SK-N-SH treated with all-trans-retinoic acid at 6 μM for 48 hours (cell line): ENCODE measurements around the gene FAM83C.

Experiments
- ARNTL ChIP-seq: fragments of 450-650 bp; formaldehyde crosslinking; IDR thresholded peaks from 2 replicates; pipeline ENCODE4 v1.5.0; 2020; ENCODE audit warnings: low read depth, mild to moderate bottlenecking, moderate library complexity, borderline replicate concordance
- ESRRG ChIP-seq: fragments of 250-450 bp; sonication (Bioruptor Pico); IDR thresholded peaks from 2 replicates; pipeline ENCODE4 v1.6.1; 2021; ENCODE audit warnings: mild to moderate bottlenecking
- GLIS3 ChIP-seq: fragments of 250-450 bp; sonication (Bioruptor Pico); IDR thresholded peaks from 2 replicates; pipeline ENCODE4 v1.5.0; 2020; ENCODE audit warnings: mild to moderate bottlenecking, moderate library complexity
- ISL1 ChIP-seq: fragments of 250-450 bp; sonication (Bioruptor Pico); IDR thresholded peaks from 2 replicates; pipeline ENCODE4 v2.1.2; 2022; ENCODE audit warnings: mild to moderate bottlenecking, moderate library complexity
- PATZ1 ChIP-seq: fragments of 250-450 bp; sonication (Bioruptor Pico); IDR thresholded peaks from 2 replicates; pipeline ENCODE4 v1.8.0; 2020; ENCODE audit warnings: mild to moderate bottlenecking, moderate library complexity, borderline replicate concordance
- RARB ChIP-seq: fragments of 250-450 bp; sonication (Bioruptor Pico); IDR thresholded peaks from 2 replicates; pipeline ENCODE4 v1.8.0; 2021; ENCODE audit warnings: mild to moderate bottlenecking, moderate library complexity
- TOX ChIP-seq: fragments of 250-450 bp; sonication (Bioruptor Pico); IDR thresholded peaks from 2 replicates; pipeline ENCODE4 v1.8.0; 2021; ENCODE audit warnings: mild to moderate bottlenecking, moderate library complexity, borderline replicate concordance
- TSHZ2 ChIP-seq: fragments of 250-450 bp; sonication (Bioruptor Pico); IDR thresholded peaks from 2 replicates; pipeline ENCODE4 v1.5.0; 2020; ENCODE audit warnings: mild to moderate bottlenecking, moderate library complexity
- ZC3H10 ChIP-seq: fragments of 250-450 bp; sonication (Bioruptor Pico); IDR thresholded peaks from 2 replicates; pipeline ENCODE4 v1.5.1; 2021; ENCODE audit warnings: mild to moderate bottlenecking, moderate library complexity
- ZFP30 ChIP-seq: fragments of 450-650 bp; formaldehyde crosslinking; IDR thresholded peaks from 2 replicates; pipeline ENCODE4 v1.5.0; 2022; ENCODE audit warnings: mild to moderate bottlenecking, moderate library complexity
- ZNF70 ChIP-seq: fragments of 450-650 bp; formaldehyde crosslinking; IDR thresholded peaks from 2 replicates; pipeline ENCODE4 v1.5.0; 2020; ENCODE audit warnings: mild to moderate bottlenecking, moderate library complexity
- ZNF8 ChIP-seq: fragments of 450-650 bp; formaldehyde crosslinking; IDR thresholded peaks from 2 replicates; pipeline ENCODE4 v1.5.0; 2020; ENCODE audit warnings: mild to moderate bottlenecking, moderate library complexity

- TF ChIP-seq ESRRG (CRISPR knock-in tag) (no peak), TOX (no peak), ZC3H10 (CRISPR knock-in tag) (no peak), ZNF70 (CRISPR knock-in tag) (no peak), PATZ1 (CRISPR knock-in tag) (no peak), ZFP30 (CRISPR knock-in tag) (no peak), RARB (CRISPR knock-in tag) (no peak), TSHZ2 (no peak), ZNF8 (CRISPR knock-in tag) (no peak), ISL1 (CRISPR knock-in tag) (no peak), GLIS3 (CRISPR knock-in tag) (no peak), ARNTL (CRISPR knock-in tag) (no peak)
Measured at GRCh38 chr20:35329435-35330139, 37.4 kb upstream of the FAM83C start.
